ENCODE data around the gene PKP4. TPM values are rescaled to one million over a fixed set of nuclear protein-coding genes. Genes with fewer than 3 reads are reported as not detected.

Gene PKP4
- total RNA-seq, 1 experiment from 2014 or later, result 55.2 TPM

GRCh38 chr2:158728422-158728821 lies 271.7 kb downstream of the PKP4 start:
- DNase-seq (ENCODE audit: low read depth, low spot score) (no peak), ATAC-seq (no peak)
- RAD21 ChIA-PET (ENCODE audit: low non-redundant PET in 1 of 2, low total read pairs in 2 of 2, uncharacterized antibody in 2 of 2, unreplicated experiment in 2 of 2), result no interaction called here
- BruUV-seq (replicated peaks), result no TSS peak
- TF ChIP-seq TCF7L2 (IDR thresholded peaks at IDR 0.05; ENCODE audit: borderline replicate concordance, extremely low read depth, insufficient read depth, insufficient read length), result no peak
- no peak for TF ChIP-seq REST (IDR thresholded peaks at IDR 0.05; ENCODE audit: low read depth)
- TF ChIP-seq RAD21 (IDR thresholded peaks at IDR 0.05; ENCODE audit: low read depth), result no peak
- no peak for TF ChIP-seq POLR2A (IDR thresholded peaks at IDR 0.05; ENCODE audit: borderline replicate concordance, extremely low read depth, insufficient read depth, insufficient read length)
- TF ChIP-seq MAX (IDR thresholded peaks at IDR 0.05), result no peak
- no peaks in the 10 kb centered on the region; the same call in 1 of the 2 replicates for H3K27me3 ChIP-seq (ENCODE audit: insufficient read depth, low read length)
- no peaks in the 10 kb centered on the region for H3K9me3 ChIP-seq (ENCODE audit: control insufficient read depth in 1 of 2, insufficient read depth in 1 of 2, low read depth in 1 of 2, low read length in 2 of 2)
- no peak overlapping the region for H2AFZ ChIP-seq (ENCODE audit: low read depth, low read length, poor library complexity, severe bottlenecking)
- H3K4me3 ChIP-seq (replicated peaks in 1 of 2; ENCODE audit: low read depth in 1 of 2, low read length in 2 of 2), result no peak overlapping the region
- no peaks in the 10 kb centered on the region for H3K36me3 ChIP-seq (ENCODE audit: control insufficient read depth in 1 of 2, insufficient read depth in 2 of 2, low read length in 2 of 2)
- CTCF ChIA-PET, result interaction anchor here (1.0 to 1.5 kb wide), 2 partner anchors 25 to 704 kb away, joined by 3 read pairs; no protein-coding TSS in a partner anchor
- no peaks in the 10 kb centered on the region for H3K79me2 ChIP-seq (ENCODE audit: insufficient read depth, low read length)
- POLR2A ChIA-PET, result no interaction called here
- H4K20me1 ChIP-seq (ENCODE audit: insufficient read depth), result no peaks in the 10 kb centered on the region
- H3K9me2 ChIP-seq (ENCODE audit: insufficient read depth), result no peaks in the 10 kb centered on the region
- no peak overlapping the region for H3K4me2 ChIP-seq (ENCODE audit: low read length)
- intact Hi-C loops (cut with micrococcal nuclease), result no loop called here
- H3K27ac ChIP-seq (ENCODE audit: low read depth, low read length), result no peak overlapping the region
- peaks cover 9 to 18% of the 10 kb centered on the region in 2 experiments for H3K4me1 ChIP-seq (ENCODE audit: control insufficient read depth in 1 of 2, insufficient read depth in 2 of 2, low read length in 2 of 2)
- no peak overlapping the region for H3K9ac ChIP-seq (ENCODE audit: low read length)

GRCh38 chr2:158729451-158729850 lies 272.7 kb downstream of the PKP4 start:
- ATAC-seq, result no peak
- TF ChIP-seq EGR1 (IDR thresholded peaks at IDR 0.05; ENCODE audit: low read depth), result no peak
- TF ChIP-seq JUND (IDR thresholded peaks at IDR 0.05), result no peak
- no peak for TF ChIP-seq MAX (IDR thresholded peaks at IDR 0.05)
- TF ChIP-seq TCF7L2 (IDR thresholded peaks at IDR 0.05; ENCODE audit: borderline replicate concordance, extremely low read depth, insufficient read depth, insufficient read length), result no peak
- TF ChIP-seq SRF (IDR thresholded peaks at IDR 0.05; ENCODE audit: low read depth), result no peak
- no peak for TF ChIP-seq CTCF (IDR thresholded peaks at IDR 0.05 in 2 of 3, conservative IDR thresholded peaks at IDR 0.05 in 1 of 3; ENCODE audit: borderline replicate concordance in 1 of 3, insufficient read depth in 1 of 3, low read depth in 2 of 3, low read length in 2 of 3)
- no peak for TF ChIP-seq YY1 (IDR thresholded peaks at IDR 0.05; ENCODE audit: extremely low read depth, insufficient replicate concordance, low read depth, low read length)

More at GRCh38 chr2:158729451-158729850, 272.7 kb downstream of the PKP4 start:
- ChIA-PET CTCF (no interaction called here), RAD21 (ENCODE audit: low non-redundant PET in 1 of 2, low total read pairs in 2 of 2, uncharacterized antibody in 2 of 2, unreplicated experiment in 2 of 2) (no interaction called here), POLR2A (no interaction called here)
- H2AFZ ChIP-seq (ENCODE audit: low read depth, low read length, poor library complexity, severe bottlenecking), result no peak overlapping the region
- no peak overlapping the region for H3K4me3 ChIP-seq (replicated peaks in 1 of 2; ENCODE audit: low read depth in 1 of 2, low read length in 2 of 2)
- no peaks in the 10 kb centered on the region for H3K36me3 ChIP-seq (ENCODE audit: control insufficient read depth in 1 of 2, insufficient read depth in 2 of 2, low read length in 2 of 2)
- peaks cover 4 to 8% of the 10 kb centered on the region in 2 experiments for H3K4me1 ChIP-seq (ENCODE audit: control insufficient read depth in 1 of 2, insufficient read depth in 2 of 2, low read length in 2 of 2)
- H3K4me2 ChIP-seq (ENCODE audit: low read length), result no peak overlapping the region
- H3K27ac ChIP-seq (ENCODE audit: low read depth, low read length), result no peak overlapping the region
- H4K20me1 ChIP-seq (ENCODE audit: insufficient read depth), result no peaks in the 10 kb centered on the region
- H3K9ac ChIP-seq (ENCODE audit: low read length), result no peak overlapping the region
- DNase-seq (ENCODE audit: low read depth, low spot score), result no peak
- intact Hi-C loops (cut with micrococcal nuclease), result no loop called here
- no peaks in the 10 kb centered on the region; the same call in 1 of the 2 replicates for H3K27me3 ChIP-seq (ENCODE audit: insufficient read depth, low read length)
- BruUV-seq (replicated peaks), result no TSS peak
- H3K79me2 ChIP-seq (ENCODE audit: insufficient read depth, low read length), result no peaks in the 10 kb centered on the region
- no peaks in the 10 kb centered on the region for H3K9me2 ChIP-seq (ENCODE audit: insufficient read depth)
- no peaks in the 10 kb centered on the region for H3K9me3 ChIP-seq (ENCODE audit: control insufficient read depth in 1 of 2, insufficient read depth in 1 of 2, low read depth in 1 of 2, low read length in 2 of 2)

All from HCT116 (cell line).